Fibroblast of skin of back (primary cell): ENCODE data around the gene C1QC.

Experiments
- DNase-seq: peaks from one replicate; pipeline ENCODE4 v3.0.0-alpha.2; 2013

Gene C1QC

GRCh38 chr1:22619798-22620197, 23.6 kb upstream of the C1QC start:
- DNase-seq, result no peak

GRCh38 chr1:22621761-22622160, 21.7 kb upstream of the C1QC start:
- DNase-seq, result no peak

DNA sequence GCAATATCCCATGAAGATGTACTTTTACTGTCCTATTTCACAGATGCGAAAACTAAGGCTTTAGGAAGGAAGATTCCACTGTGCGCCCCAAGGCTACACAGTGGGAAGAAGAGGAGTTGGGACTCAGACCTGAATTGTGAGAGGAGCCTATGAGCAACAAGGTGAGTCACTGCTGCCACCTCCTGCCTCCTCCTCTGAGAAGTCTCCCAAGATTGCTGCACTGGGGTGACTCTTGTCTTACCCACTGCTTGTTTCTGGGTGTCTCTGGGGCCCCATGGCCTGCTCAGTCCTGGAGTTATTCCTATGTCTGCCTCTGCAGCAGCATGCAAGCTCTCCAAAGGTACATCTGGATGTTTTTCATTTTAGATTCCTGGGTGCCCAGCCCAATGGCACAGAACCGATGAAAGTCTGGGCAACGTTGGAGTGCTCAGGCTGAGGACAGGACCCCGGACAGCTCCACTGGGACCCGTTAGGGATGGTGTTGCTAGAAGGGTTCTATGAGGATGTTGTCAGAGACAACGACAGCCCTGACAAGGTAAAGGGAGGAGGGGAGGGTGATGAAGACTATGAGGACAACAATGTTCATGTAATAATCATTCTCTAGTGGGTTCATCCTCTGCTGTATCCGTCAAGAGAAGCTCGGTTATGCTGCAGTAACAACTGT, 18.0 kb upstream of the C1QC start:
- peak; percentile 21 for DNase-seq

GRCh38 chr1:22626237-22627157, 16.9 kb upstream of the C1QC start:
- no peak for DNase-seq

DNA sequence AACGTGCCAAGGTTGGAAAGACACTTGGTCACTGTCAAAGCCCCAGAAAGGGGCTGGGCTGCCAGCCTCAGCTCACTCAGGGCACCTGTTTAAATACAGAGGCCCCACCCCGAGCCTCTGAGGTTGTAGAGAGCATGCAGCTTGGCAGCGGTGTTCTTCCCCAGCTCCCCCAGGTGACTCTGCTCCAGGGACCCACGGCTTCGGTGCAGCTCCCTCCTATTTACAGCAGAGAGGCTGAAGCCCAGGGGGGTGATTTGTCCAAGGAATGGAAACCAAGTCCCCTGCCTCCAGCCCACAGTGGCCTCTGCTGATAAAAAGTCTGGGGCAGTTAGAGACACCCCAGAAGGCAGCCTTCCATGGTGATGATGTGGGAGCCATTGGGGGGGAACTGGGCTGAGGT, 16.1 kb upstream of the C1QC start:
- DNase-seq, result no peak

DNA sequence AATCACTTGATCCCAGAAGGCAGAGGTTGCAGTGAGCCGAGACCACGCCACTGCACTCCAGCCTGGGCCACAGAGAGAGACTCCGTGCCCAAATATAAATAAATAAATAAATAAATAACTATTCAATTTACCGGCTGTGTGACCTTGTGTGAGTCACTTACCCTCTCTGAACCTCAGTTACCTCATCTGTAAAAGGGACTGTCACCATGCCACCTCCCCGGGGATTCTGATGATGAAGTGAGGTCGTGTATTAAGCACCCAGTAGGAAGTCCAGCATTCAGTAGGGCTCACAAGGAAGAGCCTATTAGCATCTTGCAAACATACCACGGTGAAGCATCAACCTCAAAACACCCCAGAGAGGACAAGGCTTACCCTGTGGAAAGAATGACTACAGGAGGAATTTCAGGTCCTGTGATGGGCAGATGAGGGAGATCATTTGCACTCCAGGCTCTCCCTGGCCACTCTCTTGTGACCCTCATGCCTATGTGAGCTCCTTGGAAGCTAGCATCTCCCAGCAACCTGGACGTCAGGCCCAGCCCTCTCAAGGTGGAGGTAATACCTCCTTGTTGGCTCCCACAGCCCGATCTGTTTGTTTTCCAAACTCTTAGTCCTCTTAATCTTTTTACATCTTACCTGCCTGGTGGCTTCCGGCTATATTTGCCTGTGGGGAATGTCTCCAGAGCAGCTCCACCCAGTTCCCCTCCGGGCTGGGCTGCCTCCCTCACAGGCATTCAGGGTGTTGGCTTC, 14.6 kb upstream of the C1QC start:
- DNase-seq, result no peak

GRCh38 chr1:22629886-22630285, 13.5 kb upstream of the C1QC start:
- DNase-seq, result no peak

DNA sequence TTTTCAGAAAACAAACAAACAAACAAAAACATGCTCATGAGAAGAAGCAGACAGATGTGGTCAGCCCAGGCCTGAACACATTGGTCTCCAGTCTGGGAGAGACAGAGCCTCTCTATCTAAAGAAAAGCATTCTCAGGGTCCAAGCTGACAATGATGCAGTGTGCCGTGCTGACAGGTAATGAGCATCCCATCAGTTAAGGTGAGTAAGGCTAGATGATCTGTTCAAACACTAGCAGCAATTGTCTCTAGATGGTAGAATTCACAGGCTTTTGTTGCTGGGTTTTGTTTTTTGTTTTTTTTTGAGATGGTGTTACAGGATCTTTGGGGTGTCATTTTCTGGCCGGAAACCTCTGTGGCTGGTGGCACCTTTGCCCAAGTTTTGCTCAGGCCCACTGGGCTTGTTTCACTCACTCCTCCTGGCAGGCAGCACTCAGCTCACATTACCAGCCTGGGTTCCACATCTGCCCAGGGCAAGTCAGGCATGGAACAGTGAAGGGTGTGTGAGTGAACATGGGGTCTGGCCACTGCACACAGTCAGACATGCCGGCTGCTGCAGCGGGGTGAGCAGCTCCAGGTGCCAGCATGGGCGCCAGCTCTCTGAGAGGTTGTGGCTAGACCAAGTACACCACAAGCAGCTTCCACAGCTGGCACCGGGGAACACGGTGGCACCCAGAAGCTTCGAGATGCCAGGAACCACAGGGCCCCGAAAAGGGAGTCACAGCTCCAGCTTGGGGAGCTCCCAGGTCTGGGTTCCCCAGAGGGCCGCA, 9.6 kb upstream of the C1QC start:
- no peak for DNase-seq

- no peak for DNase-seq
Measured at GRCh38 chr1:22635436-22635835, 8.0 kb upstream of the C1QC start.

DNA sequence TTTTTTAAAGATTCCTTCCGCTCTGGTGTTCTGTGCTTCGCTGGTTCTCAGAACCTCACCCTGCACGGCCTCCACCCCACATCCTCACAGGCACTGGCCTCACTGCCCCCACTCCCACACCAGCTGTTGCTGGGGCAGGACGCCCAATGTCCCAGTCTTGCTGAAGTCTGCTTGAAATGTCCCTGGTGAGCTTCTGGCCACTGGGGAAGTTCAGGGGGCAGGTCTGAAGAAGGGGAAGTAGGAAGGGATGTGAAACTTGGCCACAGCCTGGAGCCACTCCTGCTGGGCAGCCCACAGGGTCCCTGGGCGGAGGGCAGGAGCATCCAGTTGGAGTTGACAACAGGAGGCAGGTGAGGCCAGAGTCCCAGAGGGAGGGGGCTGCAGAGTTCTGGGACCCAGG, 7.1 kb upstream of the C1QC start, which contains the start of gene C1QA:
Gene C1QA (plus strand): TSS at position 276 of the 400 bp plus-strand sequence. CDS start 989 bp downstream, outside the sequence.
- DNase-seq, result no peak

DNA sequence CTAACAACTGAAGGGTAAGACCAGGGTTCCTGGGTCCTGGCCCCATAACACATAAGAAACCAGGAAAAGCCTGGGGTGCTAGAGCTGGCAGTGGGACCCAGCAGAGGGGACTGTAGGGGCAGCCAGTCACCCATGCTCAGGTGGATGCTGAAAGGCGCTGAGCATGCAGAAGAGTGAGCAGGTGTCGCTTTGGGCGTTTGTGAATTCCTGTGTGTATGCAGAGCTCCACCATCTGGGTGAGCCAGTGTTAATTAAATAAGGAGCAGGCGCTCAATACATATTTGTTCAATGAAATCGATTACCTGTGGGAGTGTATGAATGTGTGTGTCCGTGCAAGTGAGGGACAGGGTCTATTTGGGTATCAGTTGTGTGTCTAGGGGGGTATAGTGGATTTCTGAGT, 6.5 kb upstream of the C1QC start:
- no peak for DNase-seq

- no peak for DNase-seq
Measured at GRCh38 chr1:22637907-22638445, 5.5 kb upstream of the C1QC start.

DNA sequence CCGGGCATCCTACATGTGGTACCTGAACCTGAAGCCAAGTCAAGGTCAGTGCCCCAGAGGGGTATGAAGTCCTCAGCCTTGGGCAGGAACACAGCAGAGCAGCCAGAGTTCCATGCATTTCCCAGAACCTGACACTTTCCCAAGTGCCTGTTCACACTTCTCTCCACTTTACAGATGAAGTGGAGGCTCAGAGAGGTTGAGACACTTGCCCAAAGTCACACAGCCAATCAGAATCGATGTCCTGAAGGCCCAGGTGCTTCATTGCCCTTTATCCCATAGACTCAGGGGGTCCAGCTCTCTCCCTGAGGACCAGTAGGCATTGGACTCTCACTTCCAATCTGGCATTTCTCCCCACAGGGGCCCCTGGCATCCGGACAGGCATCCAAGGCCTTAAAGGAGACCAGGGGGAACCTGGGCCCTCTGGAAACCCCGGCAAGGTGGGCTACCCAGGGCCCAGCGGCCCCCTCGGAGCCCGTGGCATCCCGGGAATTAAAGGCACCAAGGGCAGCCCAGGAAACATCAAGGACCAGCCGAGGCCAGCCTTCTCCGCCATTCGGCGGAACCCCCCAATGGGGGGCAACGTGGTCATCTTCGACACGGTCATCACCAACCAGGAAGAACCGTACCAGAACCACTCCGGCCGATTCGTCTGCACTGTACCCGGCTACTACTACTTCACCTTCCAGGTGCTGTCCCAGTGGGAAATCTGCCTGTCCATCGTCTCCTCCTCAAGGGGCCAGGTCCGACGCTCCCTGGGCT, 4.8 kb upstream of the C1QC start:
- DNase-seq, result no peak

- DNase-seq, result peak; percentile 63
Measured at GRCh38 chr1:22639286-22639685, 4.1 kb upstream of the C1QC start.

DNA sequence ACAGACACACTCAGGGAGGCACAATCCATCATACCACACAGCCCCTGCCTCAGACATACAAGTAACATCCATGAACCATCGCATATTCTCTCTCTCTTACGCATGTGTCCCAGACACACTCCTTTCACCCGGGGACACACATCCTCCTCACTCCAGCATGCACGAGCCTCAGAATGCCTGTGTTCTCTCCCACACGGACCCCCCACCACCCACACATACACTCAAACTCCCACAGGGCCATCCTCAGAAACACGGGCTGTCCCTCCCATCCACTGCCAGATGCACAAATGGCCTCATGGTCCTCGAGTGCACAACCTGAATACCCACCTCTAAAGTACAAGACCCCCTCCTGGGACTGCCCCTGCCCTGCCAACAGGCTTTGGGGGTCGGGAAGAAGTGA, 2.2 kb upstream of the C1QC start:
- DNase-seq, result no peak

- DNase-seq, result peak; percentile 45
Measured at GRCh38 chr1:22641906-22642636, 1.4 kb upstream of the C1QC start.

DNA sequence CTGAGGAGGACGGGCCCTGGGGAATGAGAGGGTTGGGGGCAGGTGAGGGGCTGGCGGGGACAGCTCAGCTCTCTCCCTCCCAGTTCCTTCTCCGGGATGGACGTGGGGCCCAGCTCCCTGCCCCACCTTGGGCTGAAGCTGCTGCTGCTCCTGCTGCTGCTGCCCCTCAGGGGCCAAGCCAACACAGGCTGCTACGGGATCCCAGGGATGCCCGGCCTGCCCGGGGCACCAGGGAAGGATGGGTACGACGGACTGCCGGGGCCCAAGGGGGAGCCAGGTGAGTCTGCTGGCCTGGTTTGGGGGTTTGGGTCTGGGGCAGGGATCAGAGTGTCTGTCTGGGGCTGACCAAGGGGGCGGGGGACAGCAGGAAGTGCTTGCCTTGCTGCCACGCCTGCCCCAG, 495 bp downstream of the C1QC start:
- DNase-seq, result no peak

- DNase-seq, result no peak
Measured at GRCh38 chr1:22645931-22646330, 2.5 kb downstream of the C1QC start.

GRCh38 chr1:22646384-22646783, 3.0 kb downstream of the C1QC start:
- peak; percentile 18 for DNase-seq

- DNase-seq, result no peak
Measured at GRCh38 chr1:22650089-22650693, 6.8 kb downstream of the C1QC start.
